H9 (cell line): ENCODE results near the gene IDI2. TPM values are rescaled to one million over a fixed set of nuclear protein-coding genes. Genes with fewer than 3 reads are reported as not detected.
A peak's percentile ranks its signal among the peaks of the same experiment; 100 is the strongest.

Source experiments
- DNase-seq: peaks from one replicate; pipeline ENCODE4 v3.0.0-alpha.2; 2017
- H2AFZ ChIP-seq: one replicate; pipeline ENCODE4 v1.6.1; 2013; ENCODE audit warnings: mild to moderate bottlenecking, low read length, control low read depth, moderate library complexity
- H2AK5ac ChIP-seq: 2 replicates; pipeline ENCODE4 v1.6.1; 2013; ENCODE audit warnings: low read length, control low read depth, mixed read lengths; ENCODE audit not compliant: insufficient read length
- H2BK120ac ChIP-seq: one replicate; pipeline ENCODE4 v1.6.1; 2013; ENCODE audit warnings: low read depth, mild to moderate bottlenecking, low read length, control low read depth, inconsistent platforms; ENCODE audit not compliant: poor library complexity, severe bottlenecking
- H2BK12ac ChIP-seq: 2 replicates; pipeline ENCODE4 v1.6.1; 2013; ENCODE audit warnings: low read length, control low read depth, mixed read lengths, low read depth; ENCODE audit not compliant: insufficient read length
- H2BK15ac ChIP-seq: 2 replicates; pipeline ENCODE4 v1.6.1; 2013; ENCODE audit warnings: low read depth, low read length, control low read depth
- H2BK20ac ChIP-seq: one replicate; pipeline ENCODE4 v1.6.1; 2013; ENCODE audit warnings: low read depth, mild to moderate bottlenecking, low read length, control low read depth, inconsistent platforms; ENCODE audit not compliant: poor library complexity, severe bottlenecking
- H2BK5ac ChIP-seq: 2 replicates; pipeline ENCODE4 v1.6.1; 2013; ENCODE audit warnings: low read length, control low read depth, mixed read lengths; ENCODE audit not compliant: insufficient read length
- H3K14ac ChIP-seq: 2 replicates; pipeline ENCODE4 v1.6.1; 2013; ENCODE audit warnings: low read length, control low read depth; ENCODE audit not compliant: insufficient read depth
- H3K18ac ChIP-seq: 2 replicates; pipeline ENCODE4 v1.6.1; 2013; ENCODE audit warnings: low read depth, mild to moderate bottlenecking, mixed read lengths, low read length, control low read depth; ENCODE audit not compliant: insufficient read length
- H3K23ac ChIP-seq: 2 replicates; pipeline ENCODE4 v1.6.1; 2013; ENCODE audit warnings: low read length, control low read depth, mixed read lengths, low read depth; ENCODE audit not compliant: insufficient read length
- H3K23me2 ChIP-seq: 2 replicates; pipeline ENCODE4 v1.6.1; 2013; ENCODE audit warnings: low read depth, mild to moderate bottlenecking, mixed read lengths, low read length, control low read depth; ENCODE audit not compliant: insufficient read length, poor library complexity, severe bottlenecking
- H3K27ac ChIP-seq: 2 replicates; pipeline ENCODE4 v1.5.1; 2013; ENCODE audit warnings: low read length, control low read depth, mixed read lengths, low read depth; ENCODE audit not compliant: insufficient read length
- H3K27me3 ChIP-seq: 2 replicates; pipeline ENCODE4 v1.6.1; 2013; ENCODE audit warnings: low read length, control low read depth, inconsistent platforms; ENCODE audit not compliant: insufficient read depth
- H3K4ac ChIP-seq: 2 replicates; pipeline ENCODE4 v1.6.1; 2013; ENCODE audit warnings: low read depth, mild to moderate bottlenecking, control low read depth, inconsistent platforms, low read length, moderate library complexity
- H3K4me1 ChIP-seq: 2 replicates; pipeline ENCODE4 v1.6.1; 2013; ENCODE audit warnings: low read length, control low read depth, inconsistent platforms; ENCODE audit not compliant: insufficient read depth
- H3K4me2 ChIP-seq: 2 replicates; pipeline ENCODE4 v1.6.1; 2013; ENCODE audit warnings: low read length, control low read depth, mixed read lengths; ENCODE audit not compliant: insufficient read length, insufficient read depth
- H3K56ac ChIP-seq: 2 replicates; pipeline ENCODE4 v1.6.1; 2013; ENCODE audit warnings: low read depth, mild to moderate bottlenecking, mixed read lengths, low read length, control low read depth; ENCODE audit not compliant: insufficient read length
- H3K79me1 ChIP-seq: 2 replicates; pipeline ENCODE4 v1.6.1; 2013; ENCODE audit warnings: low read depth, mild to moderate bottlenecking, moderate library complexity, low read length, control low read depth, inconsistent platforms; ENCODE audit not compliant: insufficient read depth, poor library complexity, severe bottlenecking
- H3K79me2 ChIP-seq: 2 replicates; pipeline ENCODE4 v1.6.1; 2013; ENCODE audit warnings: low read length, control low read depth, inconsistent platforms; ENCODE audit not compliant: insufficient read depth
- H3K9ac ChIP-seq: 2 replicates; pipeline ENCODE4 v1.6.1; 2013; ENCODE audit warnings: low read length, control low read depth, mixed read lengths; ENCODE audit not compliant: insufficient read length; ENCODE audit errors: extremely low read depth
- H3K9me3 ChIP-seq: one replicate; pipeline ENCODE4 v1.6.1; 2013; ENCODE audit warnings: low read depth, low read length, inconsistent platforms; ENCODE audit not compliant: control insufficient read depth
- H3T11ph ChIP-seq: one replicate; pipeline ENCODE4 v1.6.1; 2013; ENCODE audit warnings: mild to moderate bottlenecking, low read length, control low read depth, inconsistent platforms
- H4K20me1 ChIP-seq: one replicate; pipeline ENCODE4 v1.6.1; 2013; ENCODE audit not compliant: control insufficient read depth, insufficient read length, insufficient read depth
- H4K5ac ChIP-seq: 2 replicates; pipeline ENCODE4 v1.6.1; 2013; ENCODE audit warnings: low read depth, mild to moderate bottlenecking, mixed read lengths, low read length, control low read depth; ENCODE audit not compliant: insufficient read length
- H4K8ac ChIP-seq: replicated peaks from 2 replicates; pipeline ENCODE4 v1.6.1; 2013; ENCODE audit warnings: low read length, control low read depth, mixed read lengths, low read depth; ENCODE audit not compliant: insufficient read length
- H4K91ac ChIP-seq: 2 replicates; pipeline ENCODE4 v1.6.1; 2013; ENCODE audit warnings: low read depth, mild to moderate bottlenecking, moderate library complexity, mixed read lengths, low read length, control low read depth; ENCODE audit not compliant: insufficient read length
- H3K27ac Mint-ChIP-seq, 3 experiments: 2 replicates in 2 of 3; 3 replicates in 1 of 3; pipeline ENCODE4 v1.8.0; 2020 to 2021; ENCODE audit warnings: mixed read lengths in 3 of 3, mild to moderate bottlenecking in 1 of 3, moderate library complexity in 1 of 3
- H3K27me3 Mint-ChIP-seq: 2 replicates; pipeline ENCODE4 v1.8.0; 2021; ENCODE audit warnings: low read depth, mild to moderate bottlenecking, moderate library complexity, mixed read lengths
- H3K36me3 Mint-ChIP-seq, 3 experiments: 2 replicates in 2 of 3; 3 replicates in 1 of 3; pipeline ENCODE4 v1.8.0; 2020 to 2021; ENCODE audit warnings: low read depth in 3 of 3, mixed read lengths in 3 of 3; ENCODE audit not compliant: insufficient read depth in 1 of 3
- H3K4me1 Mint-ChIP-seq, 2 experiments: 2 replicates each; pipeline ENCODE4 v1.8.0; 2020; ENCODE audit warnings: mixed read lengths in 2 of 2
- H3K4me3 Mint-ChIP-seq, 2 experiments: 2 replicates in 1 of 2; 3 replicates in 1 of 2; pipeline ENCODE4 v1.8.0; 2020 to 2021; ENCODE audit warnings: mild to moderate bottlenecking in 2 of 2, mixed read lengths in 2 of 2, moderate library complexity in 1 of 2
- H3K9me3 Mint-ChIP-seq, 2 experiments: 2 replicates in 1 of 2; 3 replicates in 1 of 2; pipeline ENCODE4 v1.8.0; 2020; ENCODE audit warnings: mild to moderate bottlenecking in 2 of 2, mixed read lengths in 2 of 2, moderate library complexity in 1 of 2
- CTCF ChIP-seq: fragments of 200-600 bp; sonication (generic); conservative IDR thresholded peaks from 3 replicates; pipeline ENCODE4 v1.8.0; 2021; ENCODE audit warnings: antibody characterized with exemption, mild to moderate bottlenecking
- WGBS: extraction: QIAGEN DNeasy Blood & Tissue Kit; methylation state at CpG from one replicate; pipeline ENCODE4 v1.1.7; 2013; ENCODE audit warnings: missing lambda C conversion rate, low lambda C conversion rate, mixed read lengths; ENCODE audit not compliant: insufficient read length; ENCODE audit errors: extremely low coverage; 5-methylcytosine and 5-hydroxymethylcytosine counted together
- total RNA-seq: library from RNA; stranded (reverse); gene quantifications from 2 replicates; pipeline ENCODE4 v1.2.1, GENCODE V29; 2021

The IDI2 gene
- total RNA-seq, 1 experiment from 2014 or later = not detected

GRCh38 chr10:1009071-1009494 is 16.6 kb downstream of the IDI2 start:
- Histone ChIP-seq H3K4me1 (no peaks in the 10 kb centered on the region), H3K4ac (no peak overlapping the region), H3K4me2 (no peak overlapping the region), H3K9me3 (no peaks in the 10 kb centered on the region), H3K56ac (no peak overlapping the region), H2BK12ac (no peak overlapping the region), H2BK5ac (no peak overlapping the region), H3K23ac (no peak overlapping the region), H3K9ac (no peak overlapping the region), H3K27me3 (no peaks in the 10 kb centered on the region), H2AK5ac (no peak overlapping the region), H2BK120ac (no peak overlapping the region), H3K23me2 (no peaks in the 10 kb centered on the region), H3T11ph (no peak overlapping the region), H4K5ac (no peak overlapping the region), H4K8ac (no peak overlapping the region), H2AFZ (no peak overlapping the region), H2BK20ac (no peak overlapping the region), H4K20me1 (peaks cover 4% of the 10 kb centered on the region), H3K79me1 (no peaks in the 10 kb centered on the region), H4K91ac (no peak overlapping the region), H3K79me2 (no peaks in the 10 kb centered on the region), H3K14ac (no peak overlapping the region), H3K18ac (no peak overlapping the region), H3K27ac (no peak overlapping the region), H2BK15ac (no peak overlapping the region)
- no peak for DNase-seq
- Mint-ChIP-seq H3K4me1 (no peaks in the 10 kb centered on the region), H3K9me3 (no peaks in the 10 kb centered on the region), H3K4me3 (no peak overlapping the region), H3K27ac (peak overlapping the region in 2 of 3 experiments; percentile 44 to 68; a peak in 2 of 7 replicates), H3K36me3 (peaks cover 73 to 94% (median 92%) of the 10 kb centered on the region in 3 experiments), H3K27me3 (no peaks in the 10 kb centered on the region; the same call in 1 of the 2 replicates)
- TF ChIP-seq CTCF = no peak
- no CpG with 5 or more reads among the region's 9 CpGs for WGBS
